Measurements from ENCODE around the gene CELA2B. TPM values are rescaled to one million over a fixed set of nuclear protein-coding genes. Genes with fewer than 3 reads are reported as not detected.

The CELA2B gene
- total and polyA plus RNA-seq, 2 of the 8 experiments (the other 6 are each of a cell fraction or from before 2014, with no cell fraction given): not detected

DNA sequence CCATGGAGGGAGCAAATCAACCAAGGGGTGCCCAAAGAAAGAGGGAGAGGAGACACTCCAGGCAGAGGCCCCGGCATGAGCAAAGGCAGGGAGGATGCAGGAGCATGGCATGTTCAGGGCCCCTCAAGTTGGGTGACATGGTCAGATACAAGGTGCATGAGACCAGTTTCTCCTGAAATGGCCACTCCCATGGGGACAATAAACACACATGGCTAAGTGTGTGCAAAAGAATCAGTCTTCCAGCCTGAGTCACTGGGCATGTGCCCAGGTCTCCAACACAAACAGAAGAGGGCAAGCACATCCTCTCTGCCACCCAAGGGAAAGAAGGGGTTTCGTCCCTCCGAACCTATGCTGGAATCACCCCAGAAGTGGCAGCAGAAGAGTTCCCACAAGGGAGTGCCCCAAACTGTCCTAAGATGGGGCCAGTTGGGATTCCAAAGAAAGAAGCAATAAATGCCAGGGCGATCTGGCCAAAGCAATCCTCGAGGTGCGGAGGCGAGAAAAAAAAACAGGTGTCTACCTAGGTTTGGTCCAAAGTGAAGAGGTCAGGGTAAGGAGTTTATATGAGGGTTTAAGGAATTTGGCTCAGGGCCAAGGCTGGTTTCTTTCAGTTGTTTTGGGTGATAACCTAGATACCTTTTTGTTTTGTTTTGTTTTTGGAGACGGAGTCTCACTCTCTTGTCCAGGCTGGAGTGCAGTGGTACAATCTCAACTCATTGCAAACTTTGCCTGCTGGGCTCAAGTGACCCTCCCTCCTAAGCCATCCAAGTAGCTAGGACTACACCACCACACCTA is 34.9 kb downstream of the CELA2B start (continued):
- TF ChIP-seq, protein P1, sequence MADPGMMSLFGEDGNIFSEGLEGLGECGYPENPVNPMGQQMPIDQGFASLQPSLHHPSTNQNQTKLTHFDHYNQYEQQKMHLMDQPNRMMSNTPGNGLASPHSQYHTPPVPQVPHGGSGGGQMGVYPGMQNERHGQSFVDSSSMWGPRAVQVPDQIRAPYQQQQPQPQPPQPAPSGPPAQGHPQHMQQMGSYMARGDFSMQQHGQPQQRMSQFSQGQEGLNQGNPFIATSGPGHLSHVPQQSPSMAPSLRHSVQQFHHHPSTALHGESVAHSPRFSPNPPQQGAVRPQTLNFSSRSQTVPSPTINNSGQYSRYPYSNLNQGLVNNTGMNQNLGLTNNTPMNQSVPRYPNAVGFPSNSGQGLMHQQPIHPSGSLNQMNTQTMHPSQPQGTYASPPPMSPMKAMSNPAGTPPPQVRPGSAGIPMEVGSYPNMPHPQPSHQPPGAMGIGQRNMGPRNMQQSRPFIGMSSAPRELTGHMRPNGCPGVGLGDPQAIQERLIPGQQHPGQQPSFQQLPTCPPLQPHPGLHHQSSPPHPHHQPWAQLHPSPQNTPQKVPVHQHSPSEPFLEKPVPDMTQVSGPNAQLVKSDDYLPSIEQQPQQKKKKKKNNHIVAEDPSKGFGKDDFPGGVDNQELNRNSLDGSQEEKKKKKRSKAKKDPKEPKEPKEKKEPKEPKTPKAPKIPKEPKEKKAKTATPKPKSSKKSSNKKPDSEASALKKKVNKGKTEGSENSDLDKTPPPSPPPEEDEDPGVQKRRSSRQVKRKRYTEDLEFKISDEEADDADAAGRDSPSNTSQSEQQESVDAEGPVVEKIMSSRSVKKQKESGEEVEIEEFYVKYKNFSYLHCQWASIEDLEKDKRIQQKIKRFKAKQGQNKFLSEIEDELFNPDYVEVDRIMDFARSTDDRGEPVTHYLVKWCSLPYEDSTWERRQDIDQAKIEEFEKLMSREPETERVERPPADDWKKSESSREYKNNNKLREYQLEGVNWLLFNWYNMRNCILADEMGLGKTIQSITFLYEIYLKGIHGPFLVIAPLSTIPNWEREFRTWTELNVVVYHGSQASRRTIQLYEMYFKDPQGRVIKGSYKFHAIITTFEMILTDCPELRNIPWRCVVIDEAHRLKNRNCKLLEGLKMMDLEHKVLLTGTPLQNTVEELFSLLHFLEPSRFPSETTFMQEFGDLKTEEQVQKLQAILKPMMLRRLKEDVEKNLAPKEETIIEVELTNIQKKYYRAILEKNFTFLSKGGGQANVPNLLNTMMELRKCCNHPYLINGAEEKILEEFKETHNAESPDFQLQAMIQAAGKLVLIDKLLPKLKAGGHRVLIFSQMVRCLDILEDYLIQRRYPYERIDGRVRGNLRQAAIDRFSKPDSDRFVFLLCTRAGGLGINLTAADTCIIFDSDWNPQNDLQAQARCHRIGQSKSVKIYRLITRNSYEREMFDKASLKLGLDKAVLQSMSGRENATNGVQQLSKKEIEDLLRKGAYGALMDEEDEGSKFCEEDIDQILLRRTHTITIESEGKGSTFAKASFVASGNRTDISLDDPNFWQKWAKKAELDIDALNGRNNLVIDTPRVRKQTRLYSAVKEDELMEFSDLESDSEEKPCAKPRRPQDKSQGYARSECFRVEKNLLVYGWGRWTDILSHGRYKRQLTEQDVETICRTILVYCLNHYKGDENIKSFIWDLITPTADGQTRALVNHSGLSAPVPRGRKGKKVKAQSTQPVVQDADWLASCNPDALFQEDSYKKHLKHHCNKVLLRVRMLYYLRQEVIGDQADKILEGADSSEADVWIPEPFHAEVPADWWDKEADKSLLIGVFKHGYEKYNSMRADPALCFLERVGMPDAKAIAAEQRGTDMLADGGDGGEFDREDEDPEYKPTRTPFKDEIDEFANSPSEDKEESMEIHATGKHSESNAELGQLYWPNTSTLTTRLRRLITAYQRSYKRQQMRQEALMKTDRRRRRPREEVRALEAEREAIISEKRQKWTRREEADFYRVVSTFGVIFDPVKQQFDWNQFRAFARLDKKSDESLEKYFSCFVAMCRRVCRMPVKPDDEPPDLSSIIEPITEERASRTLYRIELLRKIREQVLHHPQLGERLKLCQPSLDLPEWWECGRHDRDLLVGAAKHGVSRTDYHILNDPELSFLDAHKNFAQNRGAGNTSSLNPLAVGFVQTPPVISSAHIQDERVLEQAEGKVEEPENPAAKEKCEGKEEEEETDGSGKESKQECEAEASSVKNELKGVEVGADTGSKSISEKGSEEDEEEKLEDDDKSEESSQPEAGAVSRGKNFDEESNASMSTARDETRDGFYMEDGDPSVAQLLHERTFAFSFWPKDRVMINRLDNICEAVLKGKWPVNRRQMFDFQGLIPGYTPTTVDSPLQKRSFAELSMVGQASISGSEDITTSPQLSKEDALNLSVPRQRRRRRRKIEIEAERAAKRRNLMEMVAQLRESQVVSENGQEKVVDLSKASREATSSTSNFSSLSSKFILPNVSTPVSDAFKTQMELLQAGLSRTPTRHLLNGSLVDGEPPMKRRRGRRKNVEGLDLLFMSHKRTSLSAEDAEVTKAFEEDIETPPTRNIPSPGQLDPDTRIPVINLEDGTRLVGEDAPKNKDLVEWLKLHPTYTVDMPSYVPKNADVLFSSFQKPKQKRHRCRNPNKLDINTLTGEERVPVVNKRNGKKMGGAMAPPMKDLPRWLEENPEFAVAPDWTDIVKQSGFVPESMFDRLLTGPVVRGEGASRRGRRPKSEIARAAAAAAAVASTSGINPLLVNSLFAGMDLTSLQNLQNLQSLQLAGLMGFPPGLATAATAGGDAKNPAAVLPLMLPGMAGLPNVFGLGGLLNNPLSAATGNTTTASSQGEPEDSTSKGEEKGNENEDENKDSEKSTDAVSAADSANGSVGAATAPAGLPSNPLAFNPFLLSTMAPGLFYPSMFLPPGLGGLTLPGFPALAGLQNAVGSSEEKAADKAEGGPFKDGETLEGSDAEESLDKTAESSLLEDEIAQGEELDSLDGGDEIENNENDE (IDR thresholded peaks at IDR 0.05; ENCODE audit: insufficient replicate concordance, low read length): no peak
- TF ChIP-seq CHD1 (IDR thresholded peaks at IDR 0.05; ENCODE audit: low read depth, low read length): no peak
- TF ChIP-seq, protein P2, sequence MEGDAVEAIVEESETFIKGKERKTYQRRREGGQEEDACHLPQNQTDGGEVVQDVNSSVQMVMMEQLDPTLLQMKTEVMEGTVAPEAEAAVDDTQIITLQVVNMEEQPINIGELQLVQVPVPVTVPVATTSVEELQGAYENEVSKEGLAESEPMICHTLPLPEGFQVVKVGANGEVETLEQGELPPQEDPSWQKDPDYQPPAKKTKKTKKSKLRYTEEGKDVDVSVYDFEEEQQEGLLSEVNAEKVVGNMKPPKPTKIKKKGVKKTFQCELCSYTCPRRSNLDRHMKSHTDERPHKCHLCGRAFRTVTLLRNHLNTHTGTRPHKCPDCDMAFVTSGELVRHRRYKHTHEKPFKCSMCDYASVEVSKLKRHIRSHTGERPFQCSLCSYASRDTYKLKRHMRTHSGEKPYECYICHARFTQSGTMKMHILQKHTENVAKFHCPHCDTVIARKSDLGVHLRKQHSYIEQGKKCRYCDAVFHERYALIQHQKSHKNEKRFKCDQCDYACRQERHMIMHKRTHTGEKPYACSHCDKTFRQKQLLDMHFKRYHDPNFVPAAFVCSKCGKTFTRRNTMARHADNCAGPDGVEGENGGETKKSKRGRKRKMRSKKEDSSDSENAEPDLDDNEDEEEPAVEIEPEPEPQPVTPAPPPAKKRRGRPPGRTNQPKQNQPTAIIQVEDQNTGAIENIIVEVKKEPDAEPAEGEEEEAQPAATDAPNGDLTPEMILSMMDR (IDR thresholded peaks at IDR 0.05; ENCODE audit: control extremely low read depth in 1 of 3, insufficient read depth in 1 of 3, low read depth in 1 of 3, low read length in 3 of 3): no peak
- no peak for TF ChIP-seq SRF (IDR thresholded peaks at IDR 0.05; ENCODE audit: low read depth, low read length)

All from H1 (cell line).